Fibroblast of gingiva (primary cell): ENCODE measurements around the gene GPR65.

Experiments used
- DNase-seq: peaks from one replicate; pipeline ENCODE4 v3.0.0-alpha.2; 2011; ENCODE audit warnings: low read depth

Gene GPR65, protein sequence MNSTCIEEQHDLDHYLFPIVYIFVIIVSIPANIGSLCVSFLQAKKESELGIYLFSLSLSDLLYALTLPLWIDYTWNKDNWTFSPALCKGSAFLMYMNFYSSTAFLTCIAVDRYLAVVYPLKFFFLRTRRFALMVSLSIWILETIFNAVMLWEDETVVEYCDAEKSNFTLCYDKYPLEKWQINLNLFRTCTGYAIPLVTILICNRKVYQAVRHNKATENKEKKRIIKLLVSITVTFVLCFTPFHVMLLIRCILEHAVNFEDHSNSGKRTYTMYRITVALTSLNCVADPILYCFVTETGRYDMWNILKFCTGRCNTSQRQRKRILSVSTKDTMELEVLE

GRCh38 chr14:88005050-88005481, at the start of gene GPR65:
Gene GPR65 (plus strand): TSS chr14:88005135. CDS start chr14:88010848, 5,713 bp downstream.
- no peak for DNase-seq

DNA sequence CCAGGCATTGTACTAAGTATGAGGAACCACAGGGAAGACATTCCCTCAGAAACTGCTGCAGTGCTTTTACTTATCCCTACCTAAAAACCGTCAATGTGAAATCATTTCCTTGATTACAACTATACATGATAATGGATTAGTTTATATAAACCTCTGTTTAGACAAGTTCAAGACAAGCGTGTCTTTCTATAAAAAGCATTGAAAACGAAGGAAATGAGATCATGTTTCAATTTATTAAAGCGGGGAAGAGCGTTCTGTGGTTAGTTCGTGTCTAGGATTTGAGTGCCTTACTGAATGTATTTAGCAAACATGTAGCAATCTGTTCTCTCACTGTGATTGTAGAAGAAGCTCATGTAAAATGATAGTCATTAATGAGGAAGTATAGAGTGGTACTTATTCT, 49.4 kb upstream of the GPR65 start:
- peak; percentile 21 for DNase-seq

GRCh38 chr14:87960013-87960787, 44.7 kb upstream of the GPR65 start:
- DNase-seq = no peak

DNA sequence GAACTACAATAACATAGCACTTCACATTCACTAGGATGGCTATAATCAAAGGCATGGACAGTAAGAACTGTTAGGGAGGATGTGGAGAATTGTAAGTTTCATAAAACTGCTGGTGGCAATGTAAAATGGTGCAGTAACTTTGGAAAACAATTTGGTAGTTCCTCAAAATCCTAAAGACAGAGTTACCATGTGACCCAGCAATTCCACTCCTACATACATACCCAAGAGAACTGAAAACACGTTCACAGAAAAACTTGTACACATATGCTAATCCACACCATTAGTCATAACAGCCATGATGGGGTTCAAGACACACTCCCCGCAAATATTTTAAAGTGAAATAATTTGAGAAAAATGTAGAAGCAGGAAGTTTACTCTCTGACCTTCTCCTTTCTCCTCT, 43.7 kb upstream of the GPR65 start:
- no peak for DNase-seq

- DNase-seq = no peak
These were observed 38.1 kb upstream of the GPR65 start for GRCh38 chr14:87966816-87967215.

DNA sequence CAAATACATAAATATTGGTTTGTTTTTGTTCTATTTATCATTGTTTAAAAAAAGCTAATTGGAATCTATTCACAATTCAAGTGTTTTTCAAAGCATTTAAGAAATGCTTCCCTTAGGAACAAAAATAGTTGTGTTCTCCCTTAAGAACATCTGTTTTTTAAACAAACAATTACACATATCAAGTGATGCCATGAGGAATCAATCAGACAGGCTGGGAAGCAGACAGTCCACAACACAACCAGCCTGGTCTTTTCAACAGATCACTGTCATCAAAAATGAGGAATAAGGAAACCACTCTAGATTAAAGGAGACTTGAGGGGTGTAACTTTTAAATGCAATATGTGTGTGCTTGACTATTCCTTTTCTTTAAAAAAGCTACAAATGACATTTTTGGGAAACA, 37.4 kb upstream of the GPR65 start:
- peak; percentile 35 for DNase-seq

DNA sequence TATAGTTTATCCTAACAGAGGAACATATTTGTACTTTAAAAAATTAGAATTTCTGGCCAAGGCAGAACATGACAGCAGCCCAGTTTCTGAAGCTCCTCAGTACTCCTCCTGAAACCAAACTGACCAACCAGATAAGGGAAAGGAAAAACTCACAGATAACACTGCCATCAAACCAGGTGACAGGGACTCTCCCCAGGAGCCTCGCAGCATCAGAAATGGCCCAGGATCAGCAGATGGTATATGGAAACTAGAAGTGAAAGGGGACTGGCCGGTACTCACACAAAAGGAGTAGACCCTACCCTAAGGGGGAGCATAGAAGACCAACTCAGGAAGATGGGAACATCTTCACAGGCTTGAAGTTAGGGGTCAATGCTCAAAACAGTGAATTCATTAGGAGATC, 33.9 kb upstream of the GPR65 start:
- DNase-seq = no peak

GRCh38 chr14:87975636-87976035, 29.3 kb upstream of the GPR65 start:
- DNase-seq = no peak

DNA sequence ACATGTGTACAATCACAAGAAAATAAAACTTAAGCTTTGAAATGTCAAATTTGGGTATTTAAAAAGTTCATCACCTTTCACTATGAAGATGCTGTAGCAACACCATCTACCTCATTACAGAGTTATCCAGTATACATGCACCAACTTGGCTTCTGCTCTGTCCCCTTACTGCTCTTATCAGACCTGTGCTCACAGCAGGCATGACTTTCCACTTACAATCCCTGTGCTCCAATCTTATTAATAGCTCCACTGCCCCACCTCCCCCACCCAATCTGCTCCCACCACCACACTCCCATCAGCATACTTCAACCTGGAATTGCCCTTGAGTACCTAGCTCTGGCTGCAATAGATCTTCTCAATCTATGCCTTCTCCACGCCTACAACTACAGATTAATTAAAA, 25.2 kb upstream of the GPR65 start:
- DNase-seq = no peak

GRCh38 chr14:87989221-87989955, 15.5 kb upstream of the GPR65 start:
- DNase-seq = no peak

DNA sequence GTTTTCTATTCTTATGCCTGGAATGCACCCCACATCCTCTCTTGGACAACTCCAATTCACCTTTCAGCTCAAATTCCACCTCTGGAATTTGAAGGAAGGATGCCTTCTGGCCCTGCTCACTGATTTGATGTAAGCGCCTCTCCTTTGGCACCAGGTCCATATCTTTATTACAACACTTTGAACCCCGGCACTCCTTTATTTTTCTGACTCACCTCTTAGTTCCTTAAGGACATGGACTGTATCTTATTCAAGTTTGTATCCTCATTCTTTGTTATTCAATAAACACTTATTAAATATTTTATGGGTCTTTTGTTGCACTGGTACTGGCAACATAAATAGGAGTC, 15.0 kb upstream of the GPR65 start:
- no peak for DNase-seq

GRCh38 chr14:87990682-87991081, 14.3 kb upstream of the GPR65 start:
- DNase-seq = peak; percentile 41

GRCh38 chr14:87992346-87992717, 12.6 kb upstream of the GPR65 start:
- no peak for DNase-seq

DNA sequence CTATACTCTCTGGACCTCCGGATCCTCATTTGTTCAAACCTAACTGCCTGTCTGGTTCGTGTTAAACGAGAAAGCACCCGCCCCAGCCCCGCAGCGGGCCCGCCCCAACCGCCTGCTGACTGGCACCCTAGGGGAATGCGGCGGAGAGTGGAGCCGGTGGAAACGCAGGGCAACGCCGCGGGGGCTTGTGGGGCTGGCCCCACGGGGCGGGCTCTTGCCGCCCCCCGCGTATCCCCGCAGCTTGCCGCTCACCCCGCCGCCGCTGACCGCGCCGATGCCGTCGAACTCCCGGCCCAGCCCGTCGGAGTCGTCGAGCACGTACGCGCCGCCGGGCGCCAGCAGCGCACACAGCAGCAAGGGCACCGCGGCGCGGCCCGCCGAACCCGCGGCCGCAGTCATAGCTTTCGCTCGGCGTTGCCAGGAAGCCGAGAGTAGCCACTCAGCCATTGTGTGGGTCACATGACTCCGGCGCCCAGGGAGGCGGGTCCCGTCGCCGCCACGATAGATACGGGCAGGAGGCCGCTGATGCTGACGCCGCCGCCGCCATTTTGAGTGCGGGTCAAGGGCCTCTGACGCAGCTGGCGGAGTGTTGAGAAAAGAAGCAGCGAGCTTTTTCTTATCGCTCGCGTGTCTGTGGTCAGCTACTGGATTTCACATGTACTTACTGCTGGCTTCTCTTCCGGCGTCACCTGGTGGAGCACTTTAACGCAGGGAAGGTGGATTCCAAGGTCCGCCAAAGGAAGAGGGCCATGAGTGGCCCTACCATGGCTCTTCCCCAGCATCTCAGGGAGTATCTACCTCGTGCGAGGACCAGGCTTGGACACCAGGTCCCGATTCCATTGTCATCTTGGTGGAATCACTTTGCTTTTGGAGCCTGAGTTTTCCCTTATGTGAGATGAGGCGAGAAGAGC, 12.0 kb upstream of the GPR65 start, which contains the start of gene GALC:
Gene GALC, minus strand, starts transcription at position 465 of the 911 bp plus-strand sequence. Its CDS starts 18 bp downstream, at position 447.
- peak; percentile 92 for DNase-seq

DNA sequence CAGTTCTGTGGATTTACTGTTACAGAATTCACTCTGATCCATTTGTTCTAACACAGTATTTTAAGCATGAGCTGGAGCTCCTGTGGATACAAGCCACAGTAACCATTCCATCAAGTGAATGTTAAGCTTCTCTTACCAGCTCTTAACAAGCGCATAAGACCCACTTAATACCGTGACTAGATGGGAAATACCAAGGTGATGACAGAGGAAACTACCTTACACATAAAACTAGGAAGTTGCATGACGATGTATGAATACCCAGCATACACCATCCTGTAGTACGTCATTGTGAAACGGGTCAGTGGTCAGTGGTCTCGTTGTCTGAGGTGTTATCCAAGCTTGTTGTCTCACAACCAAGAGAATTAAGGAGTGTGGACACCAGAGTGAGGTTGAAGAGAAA, 10.0 kb upstream of the GPR65 start:
- DNase-seq = no peak

GRCh38 chr14:87995500-87996290, 9.2 kb upstream of the GPR65 start:
- no peak for DNase-seq

GRCh38 chr14:87996291-87996592, 8.7 kb upstream of the GPR65 start:
- DNase-seq = no peak

- no peak for DNase-seq
These were observed 6.5 kb upstream of the GPR65 start for GRCh38 chr14:87998482-87998881.

DNA sequence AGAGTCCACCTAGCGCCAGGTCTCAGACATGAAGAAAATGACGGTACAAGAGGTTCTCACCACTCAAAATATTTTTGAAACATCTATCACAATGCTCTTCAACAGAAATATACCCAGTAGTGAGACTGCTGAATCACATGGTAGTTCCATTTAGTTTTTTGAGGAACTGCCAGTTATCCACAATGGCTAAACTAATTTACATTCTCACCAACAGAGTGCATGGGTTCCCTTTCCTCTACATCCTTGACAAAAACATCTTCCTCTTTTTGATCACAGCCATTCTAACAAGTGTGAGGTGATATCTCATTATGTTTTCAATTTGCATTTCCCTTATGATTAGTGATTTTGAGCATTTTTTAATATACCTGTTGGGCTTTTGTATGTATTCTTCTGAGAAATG, 5.7 kb upstream of the GPR65 start:
- DNase-seq = no peak

DNA sequence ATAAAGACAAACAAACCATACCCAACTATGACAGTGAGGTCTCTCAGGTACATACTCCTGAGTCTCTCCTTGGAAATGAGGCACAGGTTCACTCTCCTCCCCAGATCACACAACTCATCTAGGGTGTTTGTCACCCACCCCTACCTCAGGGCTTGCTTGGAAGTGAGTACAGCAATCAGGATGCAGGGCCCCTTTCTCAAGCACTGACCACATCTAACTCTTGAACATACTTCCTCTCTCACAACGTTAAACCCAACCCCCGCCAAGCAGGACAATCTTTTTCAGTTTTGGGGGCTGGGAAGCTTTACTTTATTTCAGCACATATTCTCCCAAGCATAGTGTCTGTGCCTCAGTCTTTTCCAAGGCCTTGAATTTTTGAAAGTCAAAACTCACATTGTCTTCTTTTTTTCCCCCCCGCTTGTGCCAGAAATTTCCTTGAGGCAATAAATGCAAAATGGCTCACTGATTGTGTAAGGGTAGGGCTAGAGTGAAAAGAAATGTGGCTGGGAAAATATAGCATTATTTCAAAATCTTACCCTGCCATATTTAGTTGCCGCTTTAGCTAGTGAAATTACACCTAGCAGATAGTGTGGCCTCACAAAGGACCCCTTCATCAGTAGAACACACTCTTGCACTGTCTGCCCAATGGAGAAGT, 2.4 kb upstream of the GPR65 start:
- DNase-seq = no peak

DNA sequence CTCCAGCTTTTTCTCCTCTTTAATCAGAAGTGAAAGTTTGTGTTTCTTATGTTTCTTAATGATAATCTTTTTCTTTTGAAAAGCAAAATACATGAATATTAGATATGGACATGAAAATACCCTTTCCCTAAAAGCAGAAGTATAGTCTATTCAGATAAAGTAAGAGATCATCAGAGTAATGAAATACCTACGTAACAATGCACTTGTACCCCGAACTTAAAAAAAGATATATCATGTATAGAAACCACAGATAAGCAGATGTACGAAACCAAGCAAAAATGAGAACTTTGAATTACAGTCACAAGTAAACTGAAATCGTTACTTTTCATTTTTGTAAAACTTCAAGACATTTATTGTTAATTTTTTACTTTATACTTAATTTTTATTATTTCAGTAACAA, 1.5 kb upstream of the GPR65 start:
- no peak for DNase-seq
